Ovary (tissue), 1 donor: ENCODE results near the gene SHC3.

Source experiments
- EP300 ChIP-seq: sonication (generic); formaldehyde crosslinking; IDR thresholded peaks from one replicate; pipeline ENCODE4 v1.6.1; 2017; ENCODE audit warnings: antibody characterized with exemption
- POLR2A ChIP-seq: fragments of 450-650 bp; IDR thresholded peaks from one replicate; pipeline ENCODE4 v1.6.1; 2017; ENCODE audit warnings: antibody characterized with exemption, mild to moderate bottlenecking, moderate library complexity

DNA sequence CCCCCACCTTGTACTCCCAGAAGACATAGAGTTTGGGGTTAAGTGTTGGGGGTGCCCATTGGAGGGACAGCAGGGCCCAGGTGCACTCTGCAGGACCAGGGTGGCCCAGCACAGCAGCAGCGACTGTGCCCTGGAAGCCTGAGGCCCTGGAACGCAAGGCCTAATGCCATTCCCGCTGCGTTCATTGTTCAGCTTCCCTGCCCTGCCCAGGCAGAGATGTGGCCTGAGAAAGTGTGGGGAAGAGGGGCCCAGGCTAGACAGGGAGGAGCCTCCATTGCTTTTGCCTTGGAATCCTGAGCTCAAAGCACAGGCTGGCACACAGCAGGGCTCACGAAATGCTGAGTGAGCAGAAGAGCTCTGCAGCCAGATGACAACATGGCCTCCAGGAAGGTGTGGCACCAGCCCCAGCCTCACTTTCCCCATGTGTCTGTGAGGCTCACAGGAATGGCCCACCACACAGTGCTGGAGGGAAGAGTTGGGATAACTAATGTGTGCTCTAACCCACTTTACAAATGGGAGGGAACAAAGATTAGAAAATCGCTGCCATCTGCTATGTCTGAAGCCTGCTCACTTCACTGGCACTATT, 168.0 kb downstream of the SHC3 start:
- no peak for TF ChIP-seq EP300
- TF ChIP-seq POLR2A: no peak
